GM21423 (cell line): ENCODE data around the gene FCER2.

ENCODE experiments used
- ATAC-seq: cut with Tn5 transposase; IDR thresholded peaks from one replicate; pipeline ENCODE4 v1.9.1; 2021; ENCODE audit warnings: mild to moderate bottlenecking, moderate library complexity; ENCODE audit not compliant: unreplicated experiment

Gene FCER2

DNA sequence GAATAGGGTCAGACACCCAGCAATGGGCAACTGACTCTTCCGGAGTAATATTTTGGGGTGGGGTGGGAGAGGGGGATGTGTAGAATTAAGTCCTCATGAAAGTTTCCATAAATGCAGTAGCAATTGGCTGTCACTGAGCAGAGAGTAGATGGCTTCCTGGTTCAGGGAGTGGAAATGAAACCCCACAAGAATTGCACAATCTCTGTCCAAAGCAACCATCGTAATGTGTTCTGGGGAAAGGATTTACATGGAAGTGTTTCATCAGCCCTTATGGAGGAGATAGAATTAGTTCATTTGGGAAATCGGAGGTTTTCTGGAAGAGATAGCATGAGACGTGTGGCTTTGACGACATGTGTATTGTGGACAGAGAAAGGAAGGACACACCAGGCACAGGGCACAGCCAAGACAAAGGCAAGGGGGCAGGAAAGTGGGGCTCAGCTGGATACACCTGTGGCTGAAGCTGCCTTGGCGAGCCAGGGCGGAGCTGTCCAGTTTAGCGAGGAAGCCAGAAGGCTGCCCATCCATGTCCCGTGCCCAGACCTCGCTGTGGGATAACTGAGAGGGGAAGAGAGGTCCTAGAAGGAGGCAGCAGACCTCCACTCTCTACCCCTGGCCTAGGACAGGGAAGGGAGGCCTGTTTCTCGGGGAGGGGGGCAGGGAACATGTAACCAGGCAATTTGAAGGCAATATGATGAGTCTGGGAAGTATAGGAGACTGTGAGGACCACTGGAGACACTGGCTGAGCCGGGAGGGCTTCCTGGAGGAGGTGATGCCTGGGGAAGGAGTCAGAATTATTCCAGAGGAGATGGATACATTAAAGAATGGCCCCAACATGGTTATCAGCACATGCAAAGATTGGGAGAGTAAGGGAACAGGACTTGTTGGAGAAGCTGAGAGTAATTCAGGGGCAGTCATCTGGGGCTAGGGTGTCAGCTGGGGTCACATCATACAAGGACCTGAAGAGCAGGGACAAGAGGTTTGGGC, 32.6 kb upstream of the FCER2 start:
- ATAC-seq = no peak

DNA sequence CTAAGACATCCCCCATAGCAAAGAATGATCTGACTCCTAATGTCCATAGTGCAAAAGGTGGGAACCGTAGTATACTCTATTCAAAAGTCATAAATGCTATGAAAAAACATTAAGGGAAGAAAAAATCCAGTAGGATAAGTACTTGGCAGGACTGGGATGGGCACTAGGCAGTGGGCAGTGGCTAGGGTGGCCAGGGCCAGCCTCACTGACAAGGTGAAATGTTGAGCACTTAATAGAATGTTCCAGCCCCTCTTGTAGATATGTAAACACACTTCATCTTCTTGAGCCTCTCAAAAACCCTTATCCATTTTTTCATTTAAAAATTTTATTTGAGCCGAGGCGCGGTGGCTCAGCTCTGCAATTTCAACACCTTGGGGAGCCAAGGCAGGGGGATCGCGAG, 31.4 kb upstream of the FCER2 start:
- ATAC-seq = no peak

DNA sequence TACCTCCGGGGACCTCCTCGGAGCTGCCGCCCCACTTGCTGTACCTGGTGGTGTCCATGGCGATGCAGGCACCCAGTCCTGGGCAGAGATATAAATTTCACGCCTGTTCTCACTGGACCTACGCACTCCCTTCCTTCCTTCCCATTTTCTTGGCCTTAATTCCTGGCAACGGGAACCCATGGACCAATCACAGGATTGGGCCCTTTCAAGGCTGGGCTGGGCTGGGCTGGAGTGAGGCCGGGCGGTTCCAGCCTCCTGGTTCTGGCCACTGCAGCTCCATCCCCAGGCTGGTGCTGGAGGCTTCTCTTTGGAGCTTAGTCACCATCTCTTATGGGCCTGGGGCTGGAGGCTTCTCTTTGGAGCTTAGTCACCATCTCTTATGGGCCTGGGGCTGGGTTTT, 30.1 kb upstream of the FCER2 start, which contains the start of gene CLEC4G:
TSS of gene CLEC4G (minus strand) at position 66 of the 400 bp plus-strand sequence. CDS start at position 58, 8 bp downstream.
- no peak for ATAC-seq

DNA sequence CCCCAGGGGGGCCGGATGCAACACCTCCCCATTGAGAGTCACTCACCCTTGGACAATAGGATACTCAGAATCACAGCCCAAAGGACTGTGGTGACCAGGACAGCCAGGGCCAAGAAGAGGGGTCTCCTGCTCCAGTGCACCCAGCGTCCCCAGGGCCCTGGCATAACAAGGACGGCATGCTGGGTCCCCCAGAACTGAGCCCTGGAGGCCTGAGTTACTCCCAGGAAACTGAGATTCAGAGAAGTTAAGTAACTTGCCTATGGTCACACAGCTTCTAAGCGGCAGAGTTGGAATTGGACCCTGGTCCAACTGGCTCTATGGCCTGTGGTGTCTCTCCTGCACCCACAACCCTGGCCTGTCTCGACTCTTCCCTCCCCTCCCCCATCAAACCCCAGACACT, 29.7 kb upstream of the FCER2 start:
- no peak for ATAC-seq

DNA sequence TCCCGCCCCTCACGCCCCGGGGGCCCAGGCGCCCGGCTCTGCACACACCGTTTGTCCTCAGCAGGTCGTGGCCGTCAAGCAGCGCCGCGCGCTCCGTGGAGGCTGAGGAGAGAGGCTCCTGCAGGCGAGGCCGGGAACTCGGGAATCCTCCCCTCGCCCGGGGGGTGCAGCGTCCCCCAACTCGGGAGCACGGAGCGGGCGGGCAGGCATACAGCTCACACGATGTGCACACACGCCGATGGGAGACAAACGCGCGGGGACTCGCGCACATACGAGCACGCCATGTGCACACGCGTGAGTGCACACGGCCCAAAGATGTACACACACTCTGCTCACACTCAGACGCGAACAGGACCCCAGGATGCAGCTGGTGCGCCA, 29.3 kb upstream of the FCER2 start:
- ATAC-seq = no peak

DNA sequence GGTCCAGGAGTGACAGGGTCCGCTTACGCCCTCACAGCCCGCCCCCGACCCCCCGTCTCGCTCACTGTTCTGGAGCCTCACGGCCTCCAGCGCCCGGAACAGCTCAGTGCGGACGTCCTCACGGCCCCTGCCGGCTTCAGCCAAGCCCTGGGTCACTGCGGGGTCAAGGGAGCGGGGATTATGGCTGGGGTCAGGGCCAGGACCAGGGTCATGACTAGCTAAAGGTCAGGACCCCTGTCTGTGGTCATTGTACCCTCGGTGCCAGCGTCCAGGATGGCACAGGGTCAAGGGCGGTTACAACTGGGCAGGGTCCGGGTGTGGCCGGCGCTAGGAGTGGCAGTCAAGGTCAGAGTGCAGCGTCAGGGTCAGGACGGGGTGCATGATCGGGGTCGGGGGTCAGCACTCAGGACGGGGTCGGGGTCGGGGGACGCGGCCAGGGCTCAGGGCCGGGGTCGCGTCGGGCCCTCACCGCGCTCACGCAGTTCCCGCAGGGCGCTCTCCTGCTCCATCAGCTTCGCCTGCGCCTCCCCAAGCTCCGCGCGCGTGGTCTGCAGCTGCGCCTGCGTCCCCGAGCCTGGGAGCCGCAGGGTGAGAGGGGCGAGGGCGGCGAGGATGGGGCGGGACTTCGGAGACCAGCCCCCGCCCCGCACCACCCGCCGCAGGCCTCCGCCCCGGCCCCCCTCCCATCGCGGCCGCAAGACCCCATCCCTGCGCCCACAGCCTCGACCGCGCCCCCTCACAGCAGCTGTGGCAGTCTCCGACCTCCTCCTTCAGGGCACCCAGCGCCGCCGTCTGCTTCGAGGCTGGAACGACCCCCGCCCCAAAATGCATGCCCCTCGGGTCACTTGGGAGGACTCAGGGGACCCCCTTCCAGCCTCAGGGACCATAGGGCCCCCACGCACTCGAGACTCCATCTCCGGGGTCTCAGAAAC, 28.6 kb upstream of the FCER2 start:
- no peak for ATAC-seq

DNA sequence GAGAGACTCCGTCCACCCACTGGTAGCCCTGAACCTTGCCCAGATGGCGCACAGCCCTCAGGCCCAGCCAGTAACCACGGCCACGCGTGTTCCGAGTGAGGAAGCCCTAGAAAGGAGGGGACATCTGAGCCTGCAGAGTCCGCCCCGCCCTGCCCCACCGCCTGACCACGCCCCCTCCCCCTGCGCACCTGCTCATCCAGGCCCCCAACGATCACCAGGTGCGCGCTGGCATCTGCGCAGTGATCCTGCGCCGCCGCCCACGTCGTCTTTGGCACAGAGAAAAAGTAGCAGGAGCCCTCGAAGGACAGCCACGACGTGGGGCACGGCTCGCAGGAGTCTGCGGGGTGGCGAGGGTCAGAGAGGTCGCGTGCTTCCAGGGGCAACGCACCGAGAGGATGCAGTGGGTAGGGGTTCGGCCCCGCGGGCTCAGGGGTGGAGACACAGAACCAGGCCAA, 27.9 kb upstream of the FCER2 start:
- ATAC-seq = no peak

DNA sequence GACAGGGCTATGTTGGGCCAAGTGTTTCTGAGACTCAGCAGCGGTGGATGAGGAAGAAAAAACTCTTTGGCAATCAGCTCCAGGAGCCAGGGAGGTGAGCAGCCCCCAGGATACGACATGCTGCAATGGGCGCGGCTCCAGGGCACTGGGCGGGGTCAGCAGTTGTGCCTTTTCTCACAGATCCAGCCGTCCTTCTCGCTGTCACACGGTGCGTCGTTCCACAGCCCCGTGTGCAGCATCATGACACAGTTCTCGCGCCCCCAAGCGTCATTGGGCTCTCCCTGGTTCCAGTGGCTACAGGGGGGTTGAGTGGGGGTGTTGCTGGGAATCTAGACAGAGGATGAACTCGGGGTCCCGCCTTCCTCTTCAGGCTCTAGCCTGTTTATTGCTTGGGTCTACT, 27.3 kb upstream of the FCER2 start:
- ATAC-seq = no peak

DNA sequence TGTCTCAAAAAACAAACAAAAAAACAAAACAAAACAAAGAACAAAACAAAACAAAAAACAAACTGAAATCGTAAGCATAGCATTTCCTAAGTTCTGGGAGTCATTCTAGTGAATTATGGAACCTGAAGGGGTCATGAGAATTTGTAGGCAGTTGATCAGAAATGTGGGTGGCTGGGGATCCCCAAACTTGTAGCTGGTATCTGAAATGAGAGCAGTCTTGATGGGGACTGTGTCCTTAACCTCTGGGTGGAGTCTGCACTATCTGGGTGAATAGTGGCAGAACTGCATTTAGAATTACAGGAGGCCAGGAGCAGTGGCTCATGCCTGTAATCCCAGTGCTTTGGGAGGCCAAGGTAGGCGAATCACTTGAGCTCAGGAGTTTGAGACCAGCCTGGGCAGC, 23.9 kb upstream of the FCER2 start:
- no peak for ATAC-seq

DNA sequence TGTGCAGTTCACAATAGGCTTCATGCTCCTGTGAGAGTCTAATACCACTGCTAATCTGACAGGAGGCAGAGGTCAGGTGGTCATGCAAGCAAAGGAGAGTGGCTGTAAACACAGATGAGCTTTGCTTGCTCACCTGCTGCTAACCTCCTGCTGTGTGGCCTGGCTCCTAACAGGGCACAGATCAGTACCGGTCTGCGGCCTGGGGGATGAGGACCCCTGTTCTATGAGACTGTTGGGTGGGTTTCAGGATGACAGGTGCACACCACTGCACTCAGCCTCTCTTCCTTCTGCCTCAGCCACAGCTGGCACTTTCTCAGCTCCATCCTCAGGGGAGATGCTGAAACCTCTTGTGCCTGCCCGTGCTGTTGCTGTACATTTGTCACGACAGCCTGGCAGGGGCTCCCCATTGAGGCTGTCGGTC, 20.3 kb upstream of the FCER2 start:
- ATAC-seq = peak; percentile 62

DNA sequence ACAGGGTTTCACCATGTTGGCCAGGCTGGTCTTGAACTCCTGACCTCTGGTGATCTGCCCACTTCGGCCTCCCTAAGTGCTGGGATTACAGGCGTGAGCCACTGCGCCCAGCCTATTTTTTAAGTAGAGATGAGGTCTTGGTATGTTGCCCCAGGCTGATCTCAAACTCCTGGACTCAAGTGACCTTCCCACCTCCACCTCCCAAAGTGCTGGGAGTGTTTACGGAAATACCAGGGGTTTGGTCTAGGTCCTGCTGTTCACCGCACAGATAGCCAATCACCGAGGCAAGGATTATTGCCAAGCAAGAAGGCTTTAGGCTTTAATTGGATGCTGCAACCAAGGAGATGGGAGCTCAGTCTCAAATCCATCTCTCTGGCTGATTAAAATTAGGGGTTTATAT, 18.4 kb upstream of the FCER2 start:
- no peak for ATAC-seq

DNA sequence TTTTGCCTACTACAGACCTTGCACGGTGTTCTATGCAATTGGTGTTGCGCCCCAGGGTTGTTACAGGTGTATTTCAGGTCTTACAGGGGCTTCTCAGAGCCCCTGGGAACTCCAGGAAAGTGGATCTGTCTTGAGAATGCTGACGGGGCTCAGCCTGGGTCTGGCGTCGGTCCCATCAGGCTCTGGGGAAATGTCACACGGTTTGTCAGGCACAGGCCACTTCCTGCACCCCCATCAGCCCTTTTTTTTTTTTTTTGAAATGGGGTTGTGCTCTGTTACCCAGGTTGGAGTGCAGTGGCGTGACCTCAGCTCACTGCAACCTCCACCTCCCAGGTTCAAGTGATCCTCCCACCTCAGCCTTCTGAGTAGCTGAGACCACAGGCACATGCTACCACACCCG, 16.7 kb upstream of the FCER2 start:
- ATAC-seq = no peak

DNA sequence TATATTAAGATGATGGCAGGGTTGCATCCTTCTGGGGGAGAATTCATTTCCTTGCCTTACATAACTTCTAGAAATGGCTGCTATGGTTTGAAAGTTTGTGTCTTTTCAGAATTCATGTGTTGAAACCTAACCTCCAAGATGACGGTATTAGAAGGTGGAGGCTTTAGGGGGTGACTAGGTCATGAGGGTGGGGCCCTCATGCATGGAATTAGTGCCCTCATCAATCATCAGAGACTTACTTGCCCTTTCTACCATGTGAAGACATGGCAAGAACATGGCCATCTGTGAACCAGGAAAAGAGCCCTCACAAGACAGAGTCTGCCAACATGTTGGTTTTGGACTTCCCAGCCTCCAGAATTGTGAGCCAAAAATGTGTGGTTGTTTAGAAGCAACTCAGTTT, 14.8 kb upstream of the FCER2 start:
- ATAC-seq = no peak

DNA sequence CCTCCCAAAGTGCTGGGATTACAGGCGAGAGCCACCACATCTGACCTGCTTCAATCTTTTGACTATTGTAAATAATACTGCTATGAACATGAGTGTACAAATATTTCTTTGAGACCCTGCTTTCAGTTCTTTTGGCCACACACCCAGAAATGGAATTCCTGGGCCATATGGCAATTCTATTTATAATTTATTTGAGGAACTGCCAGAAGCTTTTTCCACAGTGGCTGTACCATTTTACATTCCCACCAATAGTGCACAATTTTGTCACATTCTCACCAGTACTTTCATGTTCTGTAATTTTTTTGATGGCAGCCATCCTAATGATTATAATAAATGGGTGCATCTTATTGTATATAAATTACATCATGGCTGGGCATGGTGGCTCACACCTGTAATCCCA, 13.7 kb upstream of the FCER2 start:
- ATAC-seq = no peak

DNA sequence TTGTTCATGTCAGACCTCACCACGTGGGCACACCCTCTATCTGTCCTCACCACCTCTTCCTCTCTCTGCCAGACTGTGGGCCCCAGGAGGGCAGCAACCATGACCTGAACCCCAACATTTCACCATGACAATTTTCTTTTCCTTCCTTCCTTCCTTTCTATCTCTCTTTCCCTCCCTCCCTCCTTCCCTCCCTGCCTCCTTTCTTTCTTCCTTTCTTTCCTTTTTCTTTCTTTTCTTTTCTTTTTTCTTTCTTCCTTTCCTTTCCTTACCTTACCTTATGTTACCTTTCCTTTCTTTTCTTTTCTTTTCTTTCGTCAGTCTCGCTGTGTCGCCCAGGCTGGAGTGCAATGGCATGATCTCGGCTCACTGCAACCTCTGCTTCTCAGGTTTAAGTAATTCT, 8.7 kb upstream of the FCER2 start:
- ATAC-seq = no peak

DNA sequence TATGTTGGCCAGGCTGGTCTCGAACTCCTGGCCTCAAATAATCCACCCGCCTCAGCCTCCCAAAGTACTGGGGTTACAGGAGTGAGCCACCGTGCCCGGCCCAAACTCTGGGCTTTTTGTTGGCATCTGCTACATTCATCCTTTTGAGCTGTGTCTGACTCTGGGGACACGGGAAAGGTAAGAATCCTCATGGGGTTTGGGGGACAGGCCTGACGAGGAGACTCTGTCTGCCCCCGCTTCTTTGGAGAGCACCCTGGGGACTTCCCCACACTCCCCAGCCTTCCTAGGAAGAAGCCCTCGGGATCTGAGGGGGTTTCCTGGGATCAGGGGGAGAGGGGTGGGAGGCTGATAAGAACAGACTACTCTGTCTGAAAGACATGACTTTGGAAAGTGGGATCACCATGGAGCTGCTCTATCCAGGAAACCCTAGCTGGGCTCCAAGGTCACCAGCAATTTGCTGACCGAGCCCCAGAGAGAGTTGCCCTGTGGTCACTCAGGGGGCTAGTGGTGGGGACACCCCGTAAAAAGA, 8.1 kb upstream of the FCER2 start:
- ATAC-seq = no peak

DNA sequence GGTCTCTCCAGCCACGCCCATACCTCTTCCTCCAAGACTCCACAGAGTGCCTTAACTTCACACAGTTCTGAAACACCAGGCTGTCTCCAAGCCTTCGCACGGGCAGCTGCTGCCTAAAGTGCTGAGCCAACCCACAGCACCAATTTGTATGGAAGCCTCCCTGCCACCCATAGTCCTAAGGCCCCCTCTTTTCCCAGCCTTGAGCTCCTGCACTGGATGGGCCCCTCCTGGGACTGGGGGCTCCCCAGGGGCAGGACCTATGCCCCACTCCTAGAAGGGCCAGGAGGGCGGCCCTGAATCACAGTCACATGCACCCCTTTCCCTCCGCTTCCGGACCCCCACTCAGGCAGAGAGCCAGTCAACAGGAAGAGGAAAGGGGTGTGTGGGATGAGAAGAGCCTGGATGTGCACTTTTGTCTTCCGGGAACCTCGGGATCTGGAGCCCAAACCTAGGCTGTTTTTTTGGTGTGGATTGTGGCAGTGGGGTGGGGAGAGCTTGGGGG, 5.1 kb upstream of the FCER2 start:
- ATAC-seq = no peak

DNA sequence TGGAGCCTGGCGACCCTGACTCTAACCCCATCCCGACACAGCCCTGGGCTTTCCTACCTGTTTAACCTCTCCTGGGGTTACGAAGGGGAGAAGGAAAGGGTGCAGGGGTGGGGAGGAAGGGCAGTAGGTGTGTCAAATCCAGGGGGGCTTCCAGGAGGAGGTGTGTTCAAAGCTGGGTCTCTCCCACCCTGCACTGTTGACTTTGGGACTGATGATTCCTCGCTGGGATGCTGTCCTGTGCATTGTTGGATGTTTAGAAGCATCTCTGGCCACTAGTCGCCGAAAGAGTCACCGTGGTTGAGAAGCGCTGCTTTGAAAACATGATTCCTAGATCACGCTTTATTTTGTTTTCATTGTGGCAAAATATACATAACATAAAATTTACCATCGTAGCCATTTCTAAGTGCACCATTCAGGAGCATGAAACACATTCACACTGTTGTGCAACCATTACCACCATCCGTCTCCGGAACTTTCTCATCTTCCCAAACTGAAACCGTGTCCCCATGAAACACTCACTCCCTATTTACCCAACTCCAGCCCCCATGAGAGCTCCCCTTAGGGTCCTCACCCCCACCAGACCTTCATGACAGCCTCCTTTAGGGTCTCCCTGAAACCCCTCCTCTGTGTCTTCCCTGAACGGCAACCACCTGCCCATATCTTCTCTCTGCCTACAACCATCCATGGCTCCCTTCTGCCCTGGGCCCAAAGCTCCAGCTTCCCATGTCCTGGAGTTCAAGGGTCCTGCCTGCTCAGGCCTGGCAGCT, 4.4 kb upstream of the FCER2 start:
- ATAC-seq = no peak

DNA sequence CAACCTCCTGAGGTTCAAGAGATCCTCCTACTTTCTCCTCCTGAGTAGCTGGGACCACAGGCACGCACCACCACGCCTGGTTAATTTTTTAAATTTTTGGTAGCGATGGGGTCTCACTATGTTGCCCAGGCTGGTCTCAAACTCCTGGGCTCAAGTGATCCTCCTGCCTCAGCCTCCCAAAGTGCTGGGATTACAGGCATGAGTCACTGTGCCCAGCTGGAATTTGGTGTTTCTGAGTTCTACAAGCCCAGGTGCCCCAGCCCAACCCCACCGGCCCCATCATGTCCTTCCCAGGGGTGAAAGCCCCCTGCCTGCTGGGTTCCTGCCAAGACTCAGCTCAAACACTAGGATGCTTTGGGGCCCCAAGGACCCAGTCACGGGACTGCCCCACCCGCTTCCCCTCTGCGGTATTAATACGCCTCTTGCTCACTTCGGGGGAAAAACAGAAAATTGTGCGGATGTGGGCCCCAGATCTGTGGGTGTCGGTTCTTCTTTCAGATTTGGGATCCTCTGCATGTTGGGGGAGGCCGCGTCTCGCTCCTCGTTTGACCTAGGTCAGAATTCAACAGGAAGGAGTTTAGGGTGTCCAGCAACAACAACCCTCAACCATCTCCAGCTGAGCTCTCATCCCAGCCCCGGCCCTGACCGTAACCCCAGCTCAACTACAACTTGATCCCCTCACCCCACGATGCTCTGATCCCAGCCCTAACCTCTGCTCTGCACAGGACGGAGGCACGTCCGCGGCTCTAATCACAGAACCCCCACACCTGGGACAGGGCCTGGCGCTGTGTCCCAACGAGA, 3.7 kb upstream of the FCER2 start:
- ATAC-seq = peak; percentile 26
